Stimulated activated CD4-positive, alpha-beta T cell treated with anti-CD3 and anti-CD28 coated beads, TNF-alpha, amount 100 ng/mL, for 1 hour (primary cell): ENCODE data around the gene TCEAL1.
A peak's percentile ranks its signal among the peaks of the same experiment; 100 is the strongest.
"Not testable (repeated sequence)": the region's sequence is repeated elsewhere in the genome, so short reads cannot be mapped to it uniquely, and the experiment has no call there.

ENCODE experiments used
- DNase-seq, 3 donors: peaks; one replicate each; pipeline ENCODE4 v3.0.0-alpha.2; 2020; ENCODE audit warnings: low read depth in 3 of 3, low spot score in 1 of 3

TCEAL1 gene

DNA sequence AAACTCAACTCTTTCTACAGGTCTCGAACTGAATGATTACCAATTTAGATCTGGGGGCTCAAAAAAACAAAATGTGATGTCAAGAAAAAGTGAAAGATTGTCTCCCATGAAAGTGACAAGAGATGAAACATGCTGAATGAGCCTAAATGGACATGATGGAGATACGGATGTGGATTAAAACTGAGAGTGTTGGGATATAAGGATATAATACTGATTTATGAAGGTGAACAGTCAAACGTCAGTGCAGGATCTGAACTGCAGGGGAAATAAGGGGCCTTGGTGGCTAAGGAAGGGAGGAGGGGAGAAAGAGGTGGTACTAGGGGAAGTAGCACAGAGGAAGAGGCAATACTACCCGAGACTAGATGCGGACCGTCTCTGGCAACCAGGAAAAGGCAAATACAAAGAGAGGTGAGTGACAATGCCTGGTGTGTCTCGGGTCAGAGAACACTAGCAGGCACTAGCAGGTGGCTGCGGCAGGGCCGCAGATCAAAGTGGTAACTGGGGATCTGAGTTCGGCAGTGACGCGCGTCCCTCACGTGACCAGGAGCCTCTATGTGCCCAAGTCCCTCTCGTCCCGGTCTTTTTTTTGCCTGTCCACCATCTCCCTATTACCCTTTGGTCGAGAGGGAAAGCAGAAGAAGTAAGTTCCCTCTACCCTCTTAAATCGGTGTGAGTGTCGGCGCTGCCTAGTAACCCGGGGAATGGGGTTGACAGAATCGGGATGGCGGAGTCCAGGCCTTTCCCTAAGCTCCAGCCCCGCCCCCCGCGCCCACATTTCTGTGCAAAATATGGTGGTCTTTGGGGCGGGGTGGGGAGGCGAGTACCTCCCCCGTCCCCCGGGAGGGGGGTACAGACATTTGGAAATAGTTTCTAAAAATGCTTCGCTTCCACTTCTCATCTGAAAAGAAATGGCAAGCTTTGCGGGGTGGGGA lies at the start of gene TCEAL1:
Gene TCEAL1 (plus strand): TSS at position 590 of the 932 bp plus-strand sequence. CDS start 942 bp downstream, outside the sequence.
- DNase-seq: no peak

DNA sequence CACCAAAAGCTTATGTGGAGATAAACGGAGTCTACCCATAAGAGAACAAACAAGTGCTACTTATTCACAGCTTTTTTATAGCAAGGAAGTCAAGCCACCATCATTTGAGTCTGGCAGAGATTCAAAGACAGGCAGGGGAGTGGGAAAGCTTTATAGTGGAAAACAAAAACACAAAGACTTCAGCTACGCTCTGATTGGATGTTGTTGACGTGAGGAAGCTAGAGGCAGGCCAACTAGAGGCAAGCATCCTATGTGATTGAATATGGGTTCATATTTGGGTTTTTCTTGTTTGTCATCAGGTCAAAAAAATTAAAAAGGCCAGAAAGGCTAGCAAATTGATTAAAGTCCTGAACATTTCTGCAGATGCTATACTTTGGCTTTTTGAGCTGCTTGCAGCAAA lies 44.2 kb upstream of the TCEAL1 start:
- no peak for DNase-seq

DNA sequence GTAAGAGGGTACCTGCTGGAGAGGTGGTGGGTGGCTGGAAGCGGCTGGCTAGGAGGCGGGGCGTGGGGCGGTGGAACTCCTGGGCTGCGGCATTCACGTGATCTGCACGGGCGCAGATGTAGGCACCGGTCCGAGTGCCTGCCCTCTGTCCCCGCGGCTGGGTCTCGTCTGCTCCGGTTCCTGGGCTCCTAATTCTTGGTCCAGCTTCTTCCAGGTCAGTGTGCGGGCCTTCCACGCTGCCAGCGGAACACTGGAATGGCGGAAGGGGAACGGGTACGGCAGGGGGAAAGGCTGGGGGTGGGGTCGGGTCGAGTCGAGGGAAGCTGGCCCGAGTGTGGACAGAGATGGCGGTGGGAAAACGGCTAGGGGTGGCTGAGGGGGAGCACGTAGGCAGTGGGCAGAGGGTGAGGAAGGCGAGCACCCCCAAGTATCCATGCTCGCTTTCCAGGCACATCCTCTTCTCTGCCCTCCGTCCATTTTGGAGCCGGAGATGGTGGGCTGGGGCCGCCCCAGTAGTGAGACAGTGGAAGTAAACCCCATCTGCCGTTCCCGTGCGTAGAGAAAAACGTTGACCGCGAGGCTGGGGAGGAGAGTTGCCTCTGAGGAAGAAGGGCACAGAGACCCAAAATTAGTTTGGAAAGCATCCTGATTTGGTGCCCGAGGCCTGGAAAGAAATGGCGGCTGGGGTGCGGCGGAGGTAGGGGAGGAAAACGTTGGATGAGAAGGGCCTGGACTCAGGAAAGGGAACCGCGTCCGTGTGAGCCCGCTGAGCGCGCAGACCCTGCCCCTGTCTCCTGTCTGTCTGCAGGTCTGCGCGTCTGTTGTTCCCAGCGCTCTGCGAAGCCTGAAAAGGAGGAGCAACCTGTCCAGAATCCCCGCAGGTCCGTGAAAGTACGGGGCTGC lies 43.1 kb upstream of the TCEAL1 start, which contains the start of gene TCEAL4:
Gene TCEAL4 (plus strand): TSS at position 105 of the 903 bp plus-strand sequence. CDS start 1,161 bp downstream, outside the sequence.
- no peak for DNase-seq

DNA sequence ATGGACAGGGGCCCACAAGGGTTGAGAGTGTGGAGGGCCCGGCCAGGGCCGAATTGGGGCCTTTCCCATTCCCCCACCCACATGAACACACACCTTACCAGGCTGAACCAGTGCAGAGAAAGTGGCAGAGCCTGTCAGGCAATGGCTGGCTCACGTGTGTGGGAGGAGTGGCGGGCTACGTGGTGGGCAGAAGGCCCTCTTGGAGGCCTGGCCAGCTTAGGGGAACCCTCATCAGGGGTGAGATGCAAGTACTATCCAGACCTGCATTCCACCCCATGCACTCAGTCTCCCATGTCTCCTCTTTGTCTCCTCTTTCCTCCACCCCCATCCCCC lies 42.5 kb upstream of the TCEAL1 start:
- no peak for DNase-seq

DNA sequence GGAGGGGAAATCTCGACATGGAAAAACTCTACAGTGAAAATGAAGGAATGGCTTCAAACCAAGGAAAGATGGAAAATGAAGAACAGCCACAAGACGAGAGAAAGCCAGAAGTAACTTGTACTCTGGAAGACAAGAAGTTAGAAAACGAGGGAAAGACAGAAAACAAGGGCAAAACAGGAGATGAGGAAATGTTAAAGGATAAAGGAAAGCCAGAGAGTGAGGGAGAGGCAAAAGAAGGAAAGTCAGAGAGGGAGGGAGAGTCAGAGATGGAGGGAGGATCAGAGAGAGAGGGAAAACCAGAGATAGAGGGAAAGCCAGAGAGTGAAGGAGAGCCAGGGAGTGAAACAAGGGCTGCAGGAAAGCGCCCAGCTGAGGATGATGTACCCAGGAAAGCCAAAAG lies 42.1 kb upstream of the TCEAL1 start:
- no peak for DNase-seq

GRCh38 chrX:103592295-103592694 lies 36.5 kb upstream of the TCEAL1 start:
- DNase-seq: not testable (repeated sequence)

DNA sequence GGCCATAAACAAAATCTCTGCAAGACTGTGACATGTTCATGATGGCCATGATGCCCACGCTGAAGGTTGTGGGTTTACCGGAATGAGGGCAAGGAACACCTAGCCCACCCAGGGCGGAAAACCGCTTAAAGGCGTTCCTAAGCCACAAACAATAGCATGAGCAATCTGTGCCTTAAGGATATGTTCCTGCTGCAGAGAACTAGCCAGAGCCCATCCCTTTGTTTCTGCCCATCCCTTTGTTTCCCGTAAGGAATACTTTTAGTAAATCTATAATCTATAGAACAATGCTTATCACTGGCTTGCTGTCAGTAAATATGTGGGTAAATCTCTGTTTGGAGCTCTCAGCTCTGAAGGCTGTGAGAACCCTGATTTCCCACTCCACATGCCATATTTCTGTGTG lies 33.6 kb upstream of the TCEAL1 start:
- not testable (repeated sequence) for DNase-seq

DNA sequence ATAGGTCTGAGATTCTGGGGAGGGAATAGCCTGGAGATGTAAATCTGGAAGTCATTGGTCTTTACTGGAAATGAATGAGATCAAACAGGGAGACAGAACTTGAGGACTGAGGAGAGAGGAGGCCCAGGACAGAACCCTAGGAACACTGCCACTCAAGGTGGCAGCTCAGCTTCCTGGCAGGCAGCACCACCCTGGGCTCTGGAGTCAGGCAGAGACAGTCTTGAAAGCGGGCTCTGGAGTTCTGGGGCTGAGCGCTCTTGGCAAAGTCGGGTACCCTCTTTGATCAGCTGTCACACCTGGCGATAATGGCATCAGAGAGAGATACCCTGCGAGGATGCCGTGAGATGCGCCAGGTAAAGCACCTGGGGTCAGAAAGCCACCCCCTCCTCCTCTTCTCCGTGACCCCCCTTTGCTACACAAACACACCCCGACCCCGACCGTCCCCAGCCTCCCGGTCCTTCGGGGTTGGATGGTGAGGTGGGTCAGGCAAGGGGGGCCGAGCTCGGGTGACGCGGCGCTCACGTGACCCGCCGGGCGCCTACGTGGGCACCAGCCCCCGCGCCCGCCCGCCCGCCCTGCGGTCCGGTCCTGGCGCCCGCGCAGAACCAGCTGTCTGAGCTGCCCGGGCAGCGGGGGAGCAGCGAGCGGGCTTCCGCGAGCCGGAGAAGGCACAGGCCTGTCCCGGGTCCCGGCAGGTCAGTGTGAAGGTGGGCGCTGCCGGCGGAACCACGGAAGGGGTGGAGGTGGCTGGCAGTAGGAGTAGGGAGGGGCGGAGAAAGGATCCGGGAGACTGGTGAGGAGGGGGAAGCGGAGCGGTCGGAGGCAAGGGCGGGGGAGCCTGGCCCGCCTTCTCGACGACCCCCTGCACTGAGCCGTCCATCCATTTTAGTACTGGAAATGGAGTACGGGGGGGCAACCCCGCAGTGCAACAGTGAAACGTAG lies 21.1 kb upstream of the TCEAL1 start, which contains the start of gene TCEAL3:
Gene TCEAL3 (plus strand): TSS at position 600 of the 942 bp plus-strand sequence. CDS start 1,102 bp downstream, outside the sequence.
- peak in 1 of 3 donors; percentile 0 for DNase-seq

DNA sequence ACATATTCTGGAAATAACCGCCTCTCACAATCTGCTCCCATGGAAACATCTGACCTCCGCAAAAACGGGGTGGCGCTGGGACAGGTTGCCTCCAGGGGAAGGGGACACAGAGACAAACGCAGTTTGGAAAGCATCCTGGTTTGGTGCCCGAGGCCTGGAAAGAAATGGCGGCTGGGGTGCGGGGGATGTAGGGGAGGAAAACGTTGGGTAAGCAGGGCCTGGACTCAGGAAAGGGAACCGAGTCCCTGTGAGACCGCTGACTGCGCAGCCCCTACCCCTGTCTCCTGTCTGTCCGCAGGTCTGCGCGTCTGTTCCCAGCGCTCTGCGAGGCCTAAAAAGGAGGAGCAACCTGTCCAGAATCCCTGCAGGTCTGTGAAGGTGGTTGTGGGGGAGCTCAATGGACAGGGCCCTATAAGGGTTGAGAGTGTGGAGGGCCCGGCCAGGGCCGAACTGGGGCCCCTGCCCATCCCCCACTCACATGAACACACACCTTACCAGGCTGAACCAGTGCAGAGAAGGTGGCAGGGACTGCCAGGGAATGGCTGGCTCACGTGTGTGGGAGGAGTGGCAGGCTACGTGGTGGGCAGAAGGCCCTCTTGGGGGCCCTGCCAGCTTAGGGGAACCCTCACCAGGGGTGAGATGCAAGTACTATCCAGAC lies 20.3 kb upstream of the TCEAL1 start:
- DNase-seq: no peak

- DNase-seq: no peak
Observed at GRCh38 chrX:103610282-103610681, 18.5 kb upstream of the TCEAL1 start.

GRCh38 chrX:103613362-103613890 lies 15.3 kb upstream of the TCEAL1 start:
- DNase-seq: no peak

DNA sequence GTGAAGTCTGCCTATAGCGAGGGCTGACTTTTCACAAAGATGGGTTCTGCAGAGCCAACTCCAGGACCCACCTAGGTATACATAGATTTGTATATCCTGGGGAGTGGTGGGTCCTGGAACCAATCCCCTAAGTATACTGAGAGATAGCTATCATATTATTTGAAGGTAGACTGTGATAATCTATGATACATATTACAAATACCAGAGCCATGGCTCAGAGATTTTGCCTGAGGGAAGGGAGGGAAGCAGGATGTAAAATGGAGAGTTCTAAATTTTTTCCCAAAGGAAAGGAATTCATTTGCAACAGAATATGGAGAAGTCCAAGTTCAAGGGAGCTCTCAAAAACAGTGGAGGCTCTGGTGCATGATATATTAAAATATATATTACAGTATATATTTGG lies 13.8 kb upstream of the TCEAL1 start:
- no peak for DNase-seq

DNA sequence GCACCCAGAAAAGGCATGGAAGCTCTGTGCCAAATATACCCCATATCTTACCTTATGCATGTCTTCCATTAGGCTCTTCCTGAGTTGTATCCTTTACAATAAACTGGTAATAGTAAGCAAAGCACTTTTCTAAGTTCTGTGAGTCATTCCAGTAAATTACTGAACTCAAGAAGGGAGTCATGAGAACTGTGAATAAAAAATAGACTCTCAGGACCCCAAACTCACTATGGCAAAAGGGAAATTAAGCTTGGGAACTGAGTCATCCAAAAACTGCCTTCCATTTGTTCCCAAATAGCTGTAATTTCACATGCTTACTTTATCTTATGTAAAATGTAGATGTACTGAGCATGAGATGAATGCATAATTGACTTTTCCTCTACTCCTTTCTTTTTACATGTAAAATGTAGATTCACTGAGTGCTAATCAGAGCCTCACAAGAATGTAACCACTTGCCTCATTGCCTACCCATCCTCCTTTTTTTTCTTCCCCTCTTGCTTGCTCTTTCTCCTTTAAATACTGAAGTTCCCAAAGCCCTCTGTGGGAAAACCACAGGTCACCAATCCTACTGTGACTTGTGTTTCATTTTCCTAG lies 12.9 kb upstream of the TCEAL1 start:
- DNase-seq: no peak

DNA sequence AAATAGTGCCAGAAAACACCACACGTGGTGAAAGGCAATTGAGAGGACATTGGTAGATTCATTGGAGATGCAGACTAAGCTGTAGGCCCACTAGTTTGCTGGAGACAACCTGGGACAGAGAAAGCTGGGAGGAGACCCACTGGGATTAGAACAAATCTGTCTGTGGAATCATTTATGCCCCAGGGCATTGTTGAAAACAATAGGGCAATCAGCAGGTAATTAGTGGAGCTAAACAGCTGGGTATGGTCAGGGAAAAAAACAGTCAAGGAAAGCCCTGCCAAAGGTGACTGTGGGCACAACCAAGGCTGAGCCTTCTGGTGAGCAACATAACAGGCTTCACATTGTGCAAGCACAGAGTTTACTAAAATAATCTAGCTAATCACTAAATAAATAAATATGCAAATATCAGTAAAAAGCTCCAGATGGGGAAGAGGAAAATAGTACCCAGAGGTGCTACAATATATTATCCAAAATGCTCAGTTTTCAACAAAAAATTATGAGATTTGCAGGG lies 12.0 kb upstream of the TCEAL1 start:
- DNase-seq: no peak

- no peak for DNase-seq
Observed at GRCh38 chrX:103624111-103624510, 4.7 kb upstream of the TCEAL1 start.

GRCh38 chrX:103626855-103627254 lies 1.9 kb upstream of the TCEAL1 start:
- no peak for DNase-seq

GRCh38 chrX:103629318-103630170 lies 769 bp downstream of the TCEAL1 start:
- no peak for DNase-seq

- DNase-seq: no peak
Observed at GRCh38 chrX:103630171-103630511, 1.4 kb downstream of the TCEAL1 start.
